ENCODE results near the gene GSTK1.
"Not testable (repeated sequence)": the region's sequence is repeated elsewhere in the genome, so short reads cannot be mapped to it uniquely, and the experiment has no call there.

The GSTK1 gene

DNA sequence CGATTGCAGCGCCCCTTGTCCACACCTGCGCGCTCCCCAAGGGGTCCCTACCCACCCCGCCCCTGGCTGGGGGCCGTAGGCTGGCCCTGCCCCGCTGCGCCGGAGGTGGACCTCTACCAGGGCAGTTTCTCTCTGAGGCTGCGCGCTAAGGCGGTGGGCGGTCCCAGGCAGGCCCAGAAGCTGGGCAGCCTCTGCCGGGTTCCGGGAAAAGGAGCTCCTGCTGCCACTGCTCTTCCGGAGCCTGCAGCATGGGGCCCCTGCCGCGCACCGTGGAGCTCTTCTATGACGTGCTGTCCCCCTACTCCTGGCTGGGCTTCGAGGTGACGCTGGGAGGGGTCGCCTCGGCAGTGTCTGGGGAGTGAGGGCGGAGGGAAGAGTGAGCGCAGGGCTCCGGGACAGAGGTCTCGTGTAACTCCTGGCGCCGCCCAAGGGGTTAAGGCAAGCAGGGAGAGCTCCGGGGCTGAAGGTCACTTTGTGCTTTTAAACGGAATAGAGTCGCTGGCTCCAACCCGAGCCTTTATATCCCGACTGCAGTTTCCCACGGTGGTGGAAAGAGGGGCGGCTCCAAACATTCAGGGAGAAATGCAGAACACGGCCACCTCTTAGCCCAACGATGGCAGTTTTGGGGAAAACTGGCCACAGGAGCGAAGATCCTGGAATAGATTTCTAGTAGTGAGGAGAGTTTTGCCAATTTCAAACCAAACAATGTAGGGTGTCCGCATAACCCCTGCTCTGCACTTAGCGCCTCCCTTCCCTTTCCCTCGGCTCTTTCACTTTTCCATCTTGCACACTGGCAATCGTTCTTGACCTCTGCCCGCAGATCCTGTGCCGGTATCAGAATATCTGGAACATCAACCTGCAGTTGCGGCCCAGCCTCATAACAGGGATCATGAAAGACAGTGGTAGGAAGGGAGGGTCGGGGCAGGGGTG is at the start of gene GSTK1:
TSS of gene GSTK1 (plus strand) at position 176 of the 930 bp plus-strand sequence. CDS start at position 249, 73 bp downstream.
- peak; percentile 90 for DNase-seq

DNA sequence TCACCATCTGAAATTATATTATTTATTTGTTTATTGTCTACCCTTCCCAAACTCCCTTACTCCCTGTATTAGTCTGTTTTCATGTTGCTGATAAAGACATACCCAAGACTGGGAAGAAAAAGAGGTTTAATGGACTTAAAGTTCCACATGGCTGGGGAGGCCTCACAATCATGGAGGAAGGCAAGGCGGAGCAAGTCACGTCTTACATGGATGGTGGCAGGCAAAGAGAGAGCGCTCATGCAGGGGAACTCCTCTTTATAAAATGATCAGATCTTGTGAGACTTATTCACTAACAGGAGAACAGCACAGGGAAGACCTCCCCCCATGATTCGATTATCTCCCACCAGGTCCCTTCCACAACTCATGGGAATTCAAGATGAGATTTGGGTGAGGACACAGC is 49.8 kb upstream of the GSTK1 start:
- not testable (repeated sequence) for DNase-seq

DNA sequence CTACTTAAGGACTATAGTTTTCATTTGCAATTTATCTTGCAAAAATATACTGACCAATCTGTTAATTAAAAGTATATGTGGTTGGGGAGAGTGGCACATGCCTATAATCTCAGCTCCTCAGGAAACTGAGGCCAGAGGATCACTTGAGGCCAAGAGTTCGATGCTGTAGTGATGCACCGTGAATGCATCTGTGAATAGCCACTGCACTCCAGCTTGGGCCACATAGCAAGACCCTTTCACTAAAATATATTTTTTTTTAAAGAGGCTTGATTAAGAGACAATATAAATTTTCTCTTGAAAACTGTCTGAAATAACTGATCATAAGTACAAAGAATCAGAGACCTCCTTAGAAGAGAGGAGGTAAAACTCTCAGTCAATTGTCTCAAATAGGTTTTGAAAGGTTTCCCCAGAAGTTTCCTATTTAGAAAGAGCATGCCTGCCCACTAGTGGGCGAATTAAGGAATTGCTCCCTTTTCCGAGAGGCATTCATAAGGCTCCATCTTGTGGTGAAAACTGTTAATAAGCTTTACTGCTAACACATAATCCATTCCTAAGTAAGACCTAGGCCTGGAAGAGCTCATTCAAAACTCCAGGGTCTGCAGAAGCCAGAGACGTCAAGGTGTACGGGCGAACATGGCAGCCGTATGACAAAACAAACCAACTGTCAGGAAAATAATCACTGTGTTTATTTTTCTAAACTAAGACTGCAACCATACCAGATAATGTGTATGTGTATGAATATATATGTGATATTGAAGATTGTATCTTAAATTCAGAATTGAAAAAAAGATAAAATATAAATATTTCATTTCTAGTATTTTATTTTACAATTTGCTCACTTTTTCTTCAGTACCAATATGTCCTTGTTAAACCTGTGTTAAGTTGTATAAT is 48.2 kb upstream of the GSTK1 start:
- peak; percentile 79 for DNase-seq

DNA sequence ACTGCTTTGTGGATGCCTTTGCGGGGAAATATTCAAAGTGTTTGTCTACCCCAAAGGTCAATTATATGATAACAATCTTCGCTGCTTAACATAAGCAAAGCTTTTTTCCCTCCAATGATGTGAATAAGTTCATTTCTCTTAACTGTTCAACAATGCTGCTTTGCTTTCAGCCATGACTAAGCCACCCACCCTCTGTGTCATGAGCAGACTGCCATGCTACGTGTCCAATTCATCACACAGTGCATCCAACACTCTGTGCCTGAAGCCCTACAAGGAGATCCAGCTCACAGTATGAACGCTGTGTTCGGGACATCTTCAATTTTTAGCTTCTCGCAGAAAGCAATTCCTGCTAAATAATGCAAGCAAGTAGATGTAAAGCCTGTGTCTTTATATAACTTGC is 47.1 kb upstream of the GSTK1 start:
- DNase-seq = no peak

DNA sequence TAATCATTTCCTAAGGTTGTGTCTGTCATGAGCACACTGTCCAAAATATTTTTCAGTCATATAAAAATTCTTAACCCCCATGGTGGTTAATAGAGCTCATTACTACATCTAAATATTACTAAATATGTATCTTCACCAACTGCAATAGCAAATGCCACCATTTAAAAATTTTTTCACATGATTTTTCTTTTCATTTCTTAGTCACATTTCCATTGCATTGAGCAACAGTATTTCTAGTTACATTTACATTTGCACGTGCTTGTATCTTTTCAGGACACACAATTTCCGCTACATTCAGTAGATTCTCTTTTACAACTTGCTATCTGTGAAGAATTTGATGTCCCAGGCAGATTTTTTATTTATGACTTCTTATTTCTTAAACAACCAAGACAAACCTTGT is 46.6 kb upstream of the GSTK1 start:
- no peak for DNase-seq

DNA sequence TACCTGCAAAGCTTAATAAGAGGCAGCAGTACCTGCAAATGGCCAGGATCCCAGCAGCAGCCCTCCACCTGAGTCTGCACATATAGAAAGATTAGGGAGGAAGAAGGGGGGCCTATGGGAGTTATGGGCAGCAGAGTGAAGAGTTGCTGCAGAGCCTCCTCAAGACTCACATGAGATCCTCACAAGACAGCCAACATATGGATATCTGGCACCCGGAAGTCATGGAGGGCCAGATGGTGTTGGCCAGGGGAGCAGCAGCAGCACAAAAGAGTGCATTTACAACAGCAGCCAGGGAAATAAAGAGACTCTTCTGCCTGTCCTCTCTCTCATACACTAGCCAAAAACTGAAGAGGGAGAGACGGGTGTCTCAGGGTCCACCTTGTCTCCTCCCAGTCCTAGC is 45.4 kb upstream of the GSTK1 start:
- no peak for DNase-seq

DNA sequence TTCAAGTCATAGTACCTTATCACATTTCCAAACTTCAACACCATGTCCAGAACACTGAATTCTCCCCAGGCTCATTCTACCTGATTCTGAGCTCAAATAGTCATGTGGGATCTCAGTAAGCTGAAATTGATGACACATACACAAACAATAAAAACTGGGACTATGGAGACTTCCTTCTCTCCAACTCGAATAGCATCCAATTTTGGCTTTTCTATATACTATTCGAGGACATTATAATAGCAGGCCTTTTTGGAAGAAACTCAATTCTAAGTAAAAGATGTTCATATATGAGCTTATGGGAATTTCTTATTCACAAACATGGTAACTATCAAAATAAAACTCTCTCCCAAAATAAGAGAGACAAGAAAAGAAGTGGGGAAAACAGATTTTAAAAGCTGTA is 42.0 kb upstream of the GSTK1 start:
- no peak for DNase-seq

DNA sequence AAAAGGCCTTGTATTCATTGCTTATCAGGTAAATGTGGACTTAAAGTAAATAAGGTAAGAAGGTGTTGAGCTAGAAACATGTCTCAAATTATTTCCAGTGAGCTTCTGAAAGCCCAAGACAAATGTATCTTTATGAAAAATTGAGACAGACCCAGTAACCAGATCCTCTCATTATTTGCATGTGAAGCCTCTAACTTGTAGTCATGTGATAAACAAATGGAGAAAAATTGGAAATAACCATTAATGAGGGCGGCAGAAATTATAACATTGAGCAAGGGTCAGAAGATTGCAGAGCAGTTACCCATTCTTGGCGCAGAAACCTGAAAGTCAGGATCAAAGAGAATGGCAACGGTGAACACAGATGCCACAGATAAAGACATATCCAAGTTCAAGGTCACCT is 41.5 kb upstream of the GSTK1 start, which contains the start of gene TAS2R40:
TSS of gene TAS2R40 (plus strand) at position 301 of the 400 bp plus-strand sequence. CDS start at position 343, 42 bp downstream.
- DNase-seq = no peak

DNA sequence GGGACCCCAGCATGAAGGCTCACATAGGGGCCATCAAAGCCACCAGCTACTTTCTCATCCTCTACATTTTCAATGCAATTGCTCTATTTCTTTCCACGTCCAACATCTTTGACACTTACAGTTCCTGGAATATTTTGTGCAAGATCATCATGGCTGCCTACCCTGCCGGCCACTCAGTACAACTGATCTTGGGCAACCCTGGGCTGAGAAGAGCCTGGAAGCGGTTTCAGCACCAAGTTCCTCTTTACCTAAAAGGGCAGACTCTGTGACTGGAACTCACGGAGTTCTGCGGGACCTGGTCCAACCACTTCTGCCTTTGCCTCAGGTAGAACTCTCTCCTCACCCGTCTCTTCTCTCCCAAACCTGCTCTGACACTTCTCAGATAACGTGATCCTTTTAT is 40.5 kb upstream of the GSTK1 start:
- no peak for DNase-seq

DNA sequence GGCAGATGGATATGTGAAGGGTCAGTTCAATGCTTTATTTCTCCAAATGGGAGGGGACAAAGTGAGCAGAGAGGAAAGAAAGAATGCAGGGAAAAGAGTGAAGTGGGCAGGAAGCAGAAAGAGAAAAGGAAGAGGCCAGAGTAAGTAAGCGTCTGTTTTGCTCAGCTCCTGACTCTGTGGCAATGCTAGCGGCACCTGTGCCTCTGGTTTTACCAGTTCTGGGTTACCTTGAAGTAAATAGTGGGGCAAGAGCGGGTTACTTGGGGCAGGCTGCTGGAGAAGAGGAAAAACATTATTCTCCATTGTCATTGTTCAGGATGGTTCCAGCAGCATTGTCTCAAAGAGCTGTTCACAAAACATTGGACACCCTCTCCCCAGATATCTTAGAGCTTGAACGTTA is 39.5 kb upstream of the GSTK1 start:
- peak; percentile 58 for DNase-seq

DNA sequence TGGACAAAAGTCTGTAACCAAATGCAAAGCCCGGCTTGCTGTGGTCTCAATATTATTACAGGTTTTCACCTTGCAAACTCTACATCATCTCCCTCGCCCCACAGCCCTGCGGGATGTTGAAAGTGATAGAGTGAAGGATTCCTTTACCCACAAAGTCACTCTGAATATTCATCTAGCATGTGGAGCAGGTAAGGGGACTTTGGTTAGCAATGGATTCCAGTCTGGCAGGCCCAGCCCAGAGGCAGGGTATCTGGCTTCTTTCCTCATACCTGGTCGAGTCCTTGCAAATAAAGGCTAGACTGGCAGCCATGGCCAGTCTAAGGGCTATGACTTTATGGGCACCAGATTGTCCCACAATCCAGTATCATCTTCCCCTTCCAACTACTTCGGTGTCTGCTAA is 38.2 kb upstream of the GSTK1 start:
- DNase-seq = no peak

DNA sequence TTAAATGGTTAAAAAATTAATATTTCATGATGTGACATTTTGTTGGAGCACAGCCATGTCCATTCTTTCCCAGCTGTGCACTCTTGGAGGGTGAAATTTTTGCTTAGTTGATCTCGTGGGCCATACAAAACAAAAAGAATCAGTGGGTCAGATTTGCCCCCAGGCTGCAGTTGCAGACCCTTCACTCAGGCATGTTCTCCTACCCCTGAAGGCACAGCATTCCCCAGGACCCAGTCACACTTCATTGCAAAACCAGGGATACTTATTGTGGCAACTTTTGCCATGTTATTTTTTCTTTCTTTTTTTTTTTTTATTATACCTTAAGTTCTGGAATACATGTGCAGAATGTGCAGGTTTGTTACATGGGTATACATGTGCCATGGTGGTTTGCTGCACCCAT is 35.4 kb upstream of the GSTK1 start:
- DNase-seq = no peak

DNA sequence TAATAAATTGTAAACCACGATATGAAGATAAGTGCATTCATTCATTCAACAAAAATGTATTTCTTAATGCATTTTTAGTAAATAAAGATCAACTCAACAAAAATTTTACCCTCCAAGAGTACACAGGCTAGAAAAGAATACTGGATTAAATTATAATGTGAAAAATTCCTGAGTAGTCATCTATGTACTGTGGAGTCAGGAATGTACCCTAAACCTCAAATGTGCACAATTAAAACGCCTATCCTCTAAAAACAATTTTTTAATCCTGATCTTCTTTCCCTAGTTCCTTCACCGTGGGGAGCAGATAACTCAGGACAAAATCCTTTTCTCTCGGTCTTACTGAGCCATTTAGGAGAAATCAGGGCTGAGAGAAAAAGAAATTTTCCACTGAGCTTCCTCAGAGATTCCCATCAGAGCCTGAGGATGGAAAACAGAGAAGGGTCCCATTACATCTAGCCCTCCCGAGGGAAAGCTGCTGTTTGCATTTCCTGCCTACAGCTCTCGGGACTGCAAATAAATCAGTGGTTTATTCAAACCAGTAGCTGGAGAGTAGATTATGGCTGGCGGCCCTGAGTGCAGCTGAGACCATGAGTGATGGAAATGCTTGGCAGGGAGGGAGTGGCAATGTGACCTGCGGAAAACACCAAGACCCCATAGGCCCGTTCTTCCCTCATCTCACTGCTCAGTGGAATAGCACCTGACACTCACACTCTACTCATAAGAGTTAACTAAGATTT is 34.0 kb upstream of the GSTK1 start:
- DNase-seq = peak; percentile 60

DNA sequence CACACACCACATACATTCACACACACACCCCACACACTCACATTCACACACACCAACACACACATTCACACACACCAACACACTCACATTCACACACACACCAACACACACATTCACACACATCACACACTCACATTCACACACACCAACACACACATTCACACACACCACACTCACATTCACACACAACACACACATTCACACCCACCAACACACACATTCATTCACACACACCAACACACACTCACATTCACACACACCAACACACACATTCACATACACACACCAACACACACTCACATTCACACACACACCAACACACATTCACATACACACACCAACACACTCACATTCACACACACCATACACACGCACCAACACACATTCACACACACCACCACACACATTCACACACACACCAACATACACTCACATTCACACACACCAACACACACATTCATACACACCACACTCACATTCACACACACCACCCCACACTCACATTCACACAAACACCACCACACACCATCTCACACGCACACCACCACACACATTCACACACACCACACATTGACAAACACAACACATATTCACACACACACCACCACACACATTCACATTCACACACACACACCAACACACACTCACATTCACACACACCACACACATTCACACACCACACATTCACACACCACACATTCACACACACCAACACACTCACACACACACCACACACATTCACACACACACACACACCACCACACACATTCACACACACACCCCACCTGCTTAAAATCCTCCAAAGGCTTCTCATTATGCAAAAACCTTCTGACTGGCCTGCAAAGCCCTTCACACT is 32.4 kb upstream of the GSTK1 start:
- no peak for DNase-seq

DNA sequence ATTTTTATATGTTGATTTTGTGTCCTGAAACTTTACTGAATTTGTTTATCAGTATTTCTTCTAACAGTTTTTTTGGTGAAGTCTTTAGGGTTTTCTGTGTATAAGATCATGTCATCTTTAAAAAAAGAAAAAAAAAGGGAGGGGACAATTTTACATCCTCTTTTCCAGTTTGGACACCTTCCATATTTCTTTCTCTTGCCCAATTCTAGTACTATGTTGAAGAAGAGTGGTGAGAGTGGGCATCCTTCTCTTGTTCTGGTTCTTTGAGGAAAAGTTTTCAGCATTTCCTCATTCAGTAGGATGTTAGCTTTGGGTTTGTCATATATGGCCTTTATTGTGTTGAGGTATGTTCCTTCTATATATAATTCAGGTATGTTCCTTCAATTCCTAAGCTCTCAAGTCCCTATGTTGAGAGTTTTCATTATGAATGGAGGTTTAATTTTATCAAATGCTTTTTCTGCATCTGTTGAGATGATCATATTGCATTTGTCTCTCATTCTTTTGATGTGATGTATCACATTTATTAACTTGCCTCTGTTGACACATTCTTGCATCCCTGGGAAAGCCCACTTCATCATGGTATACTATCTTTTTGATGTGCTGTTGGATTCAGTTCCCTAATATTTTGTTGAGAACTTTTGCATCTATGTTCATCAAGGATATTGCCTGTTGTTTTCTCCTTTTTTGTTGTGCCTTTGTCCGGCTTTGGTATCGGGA is 29.3 kb upstream of the GSTK1 start:
- DNase-seq = no peak

DNA sequence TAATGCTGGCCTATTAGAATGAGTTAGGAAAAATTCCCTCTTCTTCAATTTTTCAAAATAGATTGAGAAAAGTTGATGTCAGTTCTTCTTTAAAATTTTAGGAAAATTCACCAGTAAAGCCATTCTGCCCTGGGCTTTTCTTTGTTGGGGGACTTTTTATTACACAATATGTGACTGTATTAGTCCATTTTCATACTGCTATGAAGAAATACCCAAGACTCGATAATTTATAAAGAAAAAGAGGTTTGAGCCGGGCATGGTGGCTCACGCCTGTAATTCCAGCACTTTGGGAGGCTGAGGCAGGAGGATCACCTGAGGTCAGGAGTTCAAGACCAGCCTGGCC is 28.7 kb upstream of the GSTK1 start:
- DNase-seq = no peak

DNA sequence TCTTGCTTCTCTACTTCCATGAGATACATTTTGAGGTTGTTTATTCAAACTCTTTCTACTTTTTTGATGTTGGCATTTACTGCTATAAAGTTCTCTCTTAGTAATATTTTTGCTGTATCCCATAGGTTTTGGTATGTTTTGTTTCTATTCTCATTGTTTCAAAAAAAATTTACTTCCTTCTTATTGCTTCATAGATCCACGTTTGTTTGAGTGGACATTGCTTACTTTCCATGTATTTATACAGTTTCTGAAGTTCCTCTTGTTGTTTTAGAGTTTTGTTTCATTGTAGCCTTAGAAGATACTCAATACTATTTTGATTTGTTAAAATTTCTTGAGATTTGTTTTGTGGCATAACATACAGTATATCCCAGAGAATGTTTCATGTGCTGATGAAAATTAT is 27.7 kb upstream of the GSTK1 start:
- DNase-seq = no peak

DNA sequence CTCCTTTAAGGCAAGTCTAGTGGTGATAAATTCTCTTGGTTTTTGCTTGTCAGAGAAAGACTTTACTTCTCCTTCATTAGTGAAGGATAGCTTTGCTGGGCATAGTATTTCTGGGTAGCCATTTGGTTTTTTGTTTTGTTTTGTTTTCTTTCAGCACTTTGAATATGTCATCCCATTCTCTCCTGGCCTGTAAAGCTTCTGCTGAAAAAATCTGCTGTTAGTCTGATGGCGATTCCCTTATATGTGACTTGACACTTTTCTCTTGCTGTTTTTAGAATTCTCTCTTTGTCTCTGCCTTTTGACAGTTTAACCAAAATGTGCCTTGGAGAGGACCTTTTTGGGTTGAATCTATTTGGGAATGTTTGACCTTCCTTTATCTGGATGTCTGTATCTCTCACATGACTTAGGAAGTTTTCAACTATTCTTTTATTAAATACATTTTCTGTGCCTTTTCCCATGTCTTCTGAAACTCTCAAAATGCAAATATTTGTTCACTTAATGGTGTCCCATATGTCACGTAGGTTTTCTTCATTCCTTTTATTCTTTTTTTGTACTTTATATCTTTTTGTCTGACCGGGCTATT is 26.7 kb upstream of the GSTK1 start:
- no peak for DNase-seq

DNA sequence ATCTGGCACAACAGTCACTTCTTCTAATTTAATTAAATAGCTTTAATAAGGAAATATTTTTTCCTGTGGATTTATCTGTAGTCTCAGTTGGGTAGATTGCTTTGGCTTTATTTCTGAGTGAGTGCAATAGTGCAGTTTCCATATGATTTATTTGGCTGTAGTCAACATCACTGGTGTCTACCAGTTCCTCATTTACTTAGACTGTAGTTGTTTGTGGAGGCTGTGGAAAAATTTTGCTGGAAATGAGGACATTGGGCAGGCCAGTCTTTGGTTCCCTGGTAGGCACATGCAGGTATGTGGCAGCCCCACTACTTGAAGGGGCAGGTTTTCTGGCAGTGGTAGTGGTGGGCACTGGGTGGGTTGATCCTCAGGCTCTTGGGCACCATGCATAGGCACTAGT is 25.9 kb upstream of the GSTK1 start:
- DNase-seq = no peak

DNA sequence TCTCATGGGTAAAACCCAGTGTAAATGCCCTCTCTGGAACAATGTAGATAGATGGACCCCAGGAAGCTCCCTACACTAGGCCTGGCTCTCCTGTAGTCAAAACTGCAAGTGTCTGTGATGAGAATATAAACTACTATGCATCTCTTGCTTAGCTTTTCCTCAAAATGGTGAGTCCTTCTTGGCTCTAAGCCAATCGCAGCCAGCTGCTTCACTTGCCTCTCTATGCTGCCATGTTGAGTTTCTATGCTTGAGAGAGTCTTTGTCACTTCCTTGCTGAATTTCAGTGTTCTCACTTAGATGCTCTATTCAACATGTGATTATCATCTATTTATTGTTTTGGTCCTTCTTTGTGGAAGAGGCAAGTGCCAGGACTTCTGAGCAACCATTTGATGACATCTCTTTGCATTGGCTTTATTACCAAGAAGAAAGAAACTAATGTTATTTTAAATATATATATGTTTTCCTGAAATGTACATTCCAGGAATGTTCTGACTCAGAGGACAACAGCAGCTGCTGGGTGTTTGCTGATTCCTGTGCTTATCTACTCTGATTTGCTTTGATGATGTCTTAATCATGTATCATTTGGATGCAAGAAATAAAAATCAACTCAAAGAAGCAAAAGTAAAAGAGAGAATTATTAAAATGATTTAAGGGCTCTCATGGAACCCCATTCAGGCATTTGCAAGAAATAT is 24.8 kb upstream of the GSTK1 start:
- no peak for DNase-seq

Data from islet precursor cell (in vitro differentiated cells).